ENCODE data around the gene PPP1R9A. TPM values are rescaled to one million over a fixed set of nuclear protein-coding genes. Genes with fewer than 3 reads are reported as not detected.

Gene PPP1R9A
- polyA plus RNA-seq (2013, experiment 1 of 4) = 16.3 TPM
- 17.4 TPM for polyA plus RNA-seq (2013, experiment 2 of 4)
- polyA plus RNA-seq (2013, experiment 3 of 4) = 13.2 TPM
- polyA plus RNA-seq (2013, experiment 4 of 4) = 15.4 TPM

DNA sequence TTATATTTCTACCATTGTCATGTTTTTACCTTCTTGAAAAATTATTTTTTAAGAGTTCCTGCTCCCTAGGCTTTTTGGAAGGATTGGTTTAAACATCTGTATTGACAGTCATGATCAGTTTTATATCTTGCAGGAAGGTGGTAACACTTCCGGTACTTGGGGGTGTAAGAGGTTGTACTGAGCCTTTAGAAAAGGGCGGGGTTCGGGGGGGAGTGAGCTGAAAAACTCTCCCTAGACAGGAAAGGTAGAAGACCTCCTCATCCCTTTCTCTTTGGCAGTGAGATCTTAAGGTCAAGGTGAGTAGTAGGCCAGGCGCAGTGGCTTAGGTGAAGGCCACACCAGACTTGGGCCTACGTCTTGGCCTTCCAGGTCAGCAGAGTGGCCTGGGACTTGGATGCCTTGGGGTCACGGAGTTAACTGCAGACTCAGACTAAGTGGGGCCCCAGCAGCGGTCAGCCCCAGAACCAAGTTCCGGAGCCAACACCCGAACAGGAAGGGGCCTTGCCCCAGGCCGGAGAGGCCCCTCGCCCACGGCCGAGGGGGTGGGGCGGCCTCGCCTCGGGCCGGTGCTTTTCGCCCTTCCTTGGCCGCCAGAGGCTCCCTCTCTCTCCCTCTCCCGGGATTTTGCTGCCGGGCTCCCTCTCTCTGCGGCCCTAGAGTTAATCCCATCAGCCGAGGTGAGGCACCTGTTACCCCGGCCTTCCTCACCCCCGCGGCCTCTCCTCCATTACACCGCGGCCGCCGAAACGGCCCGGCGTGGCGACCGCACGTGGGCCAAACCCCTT lies at the start of gene PPP1R9A:
Gene PPP1R9A, plus strand, starts transcription at position 569 of the 785 bp plus-strand sequence. CDS start 2,520 bp downstream, outside the sequence.
- Histone ChIP-seq H3K4me1 (ENCODE audit: control insufficient read depth, insufficient read depth, low read length) (peaks cover 13% of the 10 kb centered on the region), H3K4me3 (ENCODE audit: insufficient read depth, low read depth, low read length) (peak within 1 kb of the TSS; percentile 72), H3K27ac (ENCODE audit: insufficient read depth, low read depth, low read length, poor library complexity, severe bottlenecking) (peak within 1 kb of the TSS; percentile 97), H3K9me3 (ENCODE audit: control insufficient read depth, low read length) (no peaks in the 10 kb centered on the region), H3K27me3 (ENCODE audit: control insufficient read depth, insufficient read depth, low read length, poor library complexity, severe bottlenecking) (no peaks in the 10 kb centered on the region), H3K36me3 (ENCODE audit: control insufficient read depth, insufficient read depth, low read length) (no peaks in the 10 kb centered on the region)
- 14 to 15% methylated on average over 36 of the region's 36 CpGs for WGBS, 2 experiments

GRCh38 chr7:94871132-94871531 lies 36.3 kb upstream of the PPP1R9A start:
- H3K36me3 ChIP-seq (ENCODE audit: control insufficient read depth, insufficient read depth, low read length) = no peaks in the 10 kb centered on the region
- no peaks in the 10 kb centered on the region for H3K9me3 ChIP-seq (ENCODE audit: control insufficient read depth, low read length)
- H3K4me1 ChIP-seq (ENCODE audit: control insufficient read depth, insufficient read depth, low read length) = no peaks in the 10 kb centered on the region
- H3K27me3 ChIP-seq (ENCODE audit: control insufficient read depth, insufficient read depth, low read length, poor library complexity, severe bottlenecking) = no peaks in the 10 kb centered on the region
- H3K4me3 ChIP-seq (ENCODE audit: insufficient read depth, low read depth, low read length) = no peak overlapping the region
- H3K27ac ChIP-seq (ENCODE audit: insufficient read depth, low read depth, low read length, poor library complexity, severe bottlenecking) = no peak overlapping the region

DNA sequence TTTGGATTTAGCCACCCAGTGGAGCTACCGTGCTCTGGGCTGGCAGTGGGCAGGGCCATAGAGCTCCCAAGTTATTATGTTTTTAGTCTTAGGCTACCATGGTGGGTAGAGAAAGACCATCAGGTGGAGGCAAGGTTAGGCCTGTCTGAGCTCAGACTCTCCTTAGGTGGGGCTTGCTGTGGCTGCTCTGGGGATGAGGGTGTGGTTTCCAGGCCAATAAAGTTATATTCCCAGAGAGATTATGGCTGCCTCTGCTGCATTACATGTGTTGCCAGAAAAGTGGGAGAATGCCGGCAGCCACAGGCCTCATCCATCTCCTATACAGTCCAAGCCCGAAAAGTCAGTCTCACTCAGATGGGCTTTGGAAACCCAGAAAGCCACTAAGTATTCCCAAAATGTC lies 34.2 kb upstream of the PPP1R9A start:
- H3K4me3 ChIP-seq (ENCODE audit: insufficient read depth, low read depth, low read length) = no peak overlapping the region
- 93 to 94% methylated on average over 3 of the region's 3 CpGs for whole genome bisulfite sequencing, 2 experiments
- H3K36me3 ChIP-seq (ENCODE audit: control insufficient read depth, insufficient read depth, low read length) = no peaks in the 10 kb centered on the region
- no peaks in the 10 kb centered on the region for H3K9me3 ChIP-seq (ENCODE audit: control insufficient read depth, low read length)
- no peaks in the 10 kb centered on the region for H3K4me1 ChIP-seq (ENCODE audit: control insufficient read depth, insufficient read depth, low read length)
- no peaks in the 10 kb centered on the region for H3K27me3 ChIP-seq (ENCODE audit: control insufficient read depth, insufficient read depth, low read length, poor library complexity, severe bottlenecking)
- no peak overlapping the region for H3K27ac ChIP-seq (ENCODE audit: insufficient read depth, low read depth, low read length, poor library complexity, severe bottlenecking)

- Histone ChIP-seq H3K27me3 (ENCODE audit: control insufficient read depth, insufficient read depth, low read length, poor library complexity, severe bottlenecking) (no peaks in the 10 kb centered on the region), H3K4me1 (ENCODE audit: control insufficient read depth, insufficient read depth, low read length) (no peaks in the 10 kb centered on the region), H3K36me3 (ENCODE audit: control insufficient read depth, insufficient read depth, low read length) (no peaks in the 10 kb centered on the region), H3K9me3 (ENCODE audit: control insufficient read depth, low read length) (no peaks in the 10 kb centered on the region), H3K27ac (ENCODE audit: insufficient read depth, low read depth, low read length, poor library complexity, severe bottlenecking) (no peak overlapping the region), H3K4me3 (ENCODE audit: insufficient read depth, low read depth, low read length) (no peak overlapping the region)
- 92 to 94% methylated on average over 5 of the region's 5 CpGs for WGBS, 2 experiments
Measured at GRCh38 chr7:94874036-94874785, 33.2 kb upstream of the PPP1R9A start.

- Histone ChIP-seq H3K4me1 (ENCODE audit: control insufficient read depth, insufficient read depth, low read length) (no peaks in the 10 kb centered on the region), H3K27me3 (ENCODE audit: control insufficient read depth, insufficient read depth, low read length, poor library complexity, severe bottlenecking) (no peaks in the 10 kb centered on the region), H3K4me3 (ENCODE audit: insufficient read depth, low read depth, low read length) (no peak overlapping the region), H3K9me3 (ENCODE audit: control insufficient read depth, low read length) (no peaks in the 10 kb centered on the region), H3K27ac (ENCODE audit: insufficient read depth, low read depth, low read length, poor library complexity, severe bottlenecking) (no peak overlapping the region), H3K36me3 (ENCODE audit: control insufficient read depth, insufficient read depth, low read length) (no peaks in the 10 kb centered on the region)
Measured at GRCh38 chr7:94875201-94875600, 32.2 kb upstream of the PPP1R9A start.

- H3K9me3 ChIP-seq (ENCODE audit: control insufficient read depth, low read length) = no peaks in the 10 kb centered on the region
- no peaks in the 10 kb centered on the region for H3K36me3 ChIP-seq (ENCODE audit: control insufficient read depth, insufficient read depth, low read length)
- no peaks in the 10 kb centered on the region for H3K4me1 ChIP-seq (ENCODE audit: control insufficient read depth, insufficient read depth, low read length)
- no peak overlapping the region for H3K4me3 ChIP-seq (ENCODE audit: insufficient read depth, low read depth, low read length)
- H3K27ac ChIP-seq (ENCODE audit: insufficient read depth, low read depth, low read length, poor library complexity, severe bottlenecking) = no peak overlapping the region
- H3K27me3 ChIP-seq (ENCODE audit: control insufficient read depth, insufficient read depth, low read length, poor library complexity, severe bottlenecking) = no peaks in the 10 kb centered on the region
- 94 to 95% methylated on average over 11 of the region's 11 CpGs for WGBS, 2 experiments
Measured at GRCh38 chr7:94877731-94878670, 29.4 kb upstream of the PPP1R9A start.

- no peaks in the 10 kb centered on the region for H3K36me3 ChIP-seq (ENCODE audit: control insufficient read depth, insufficient read depth, low read length)
- no peaks in the 10 kb centered on the region for H3K9me3 ChIP-seq (ENCODE audit: control insufficient read depth, low read length)
- H3K27ac ChIP-seq (ENCODE audit: insufficient read depth, low read depth, low read length, poor library complexity, severe bottlenecking) = no peak overlapping the region
- no peaks in the 10 kb centered on the region for H3K27me3 ChIP-seq (ENCODE audit: control insufficient read depth, insufficient read depth, low read length, poor library complexity, severe bottlenecking)
- H3K4me1 ChIP-seq (ENCODE audit: control insufficient read depth, insufficient read depth, low read length) = no peaks in the 10 kb centered on the region
- H3K4me3 ChIP-seq (ENCODE audit: insufficient read depth, low read depth, low read length) = no peak overlapping the region
- WGBS, 2 experiments = 92 to 98% methylated on average over 2 of the region's 2 CpGs
Measured at GRCh38 chr7:94882891-94883290, 24.5 kb upstream of the PPP1R9A start.

DNA sequence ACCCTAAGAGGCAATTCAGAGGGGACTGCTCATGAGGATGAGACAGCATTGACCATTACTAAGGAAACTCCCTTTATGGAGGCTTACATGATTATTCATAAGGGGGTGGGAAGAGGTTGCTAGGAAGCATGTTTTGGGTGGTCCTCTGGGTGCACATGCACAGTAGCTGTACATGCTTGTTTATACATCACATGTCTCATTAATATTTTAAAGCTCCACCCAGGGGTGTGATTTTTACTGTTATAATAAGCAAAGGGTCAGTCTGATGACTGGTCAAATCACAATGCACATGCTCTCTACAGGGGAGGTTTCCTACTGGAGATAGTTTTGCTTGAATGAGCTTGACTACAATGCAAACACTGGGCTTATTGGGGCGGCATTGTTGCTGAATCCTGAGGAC lies 23.8 kb upstream of the PPP1R9A start:
- Histone ChIP-seq H3K27ac (ENCODE audit: insufficient read depth, low read depth, low read length, poor library complexity, severe bottlenecking) (no peak overlapping the region), H3K9me3 (ENCODE audit: control insufficient read depth, low read length) (no peaks in the 10 kb centered on the region), H3K27me3 (ENCODE audit: control insufficient read depth, insufficient read depth, low read length, poor library complexity, severe bottlenecking) (no peaks in the 10 kb centered on the region), H3K4me1 (ENCODE audit: control insufficient read depth, insufficient read depth, low read length) (no peaks in the 10 kb centered on the region), H3K36me3 (ENCODE audit: control insufficient read depth, insufficient read depth, low read length) (no peaks in the 10 kb centered on the region), H3K4me3 (ENCODE audit: insufficient read depth, low read depth, low read length) (no peak overlapping the region)
- WGBS, 2 experiments = 92 to 96% methylated on average over 1 of the region's 1 CpG

GRCh38 chr7:94888551-94888950 lies 18.8 kb upstream of the PPP1R9A start:
- Histone ChIP-seq H3K36me3 (ENCODE audit: control insufficient read depth, insufficient read depth, low read length) (no peaks in the 10 kb centered on the region), H3K27ac (ENCODE audit: insufficient read depth, low read depth, low read length, poor library complexity, severe bottlenecking) (no peak overlapping the region), H3K4me1 (ENCODE audit: control insufficient read depth, insufficient read depth, low read length) (peaks cover 3% of the 10 kb centered on the region), H3K9me3 (ENCODE audit: control insufficient read depth, low read length) (no peaks in the 10 kb centered on the region), H3K27me3 (ENCODE audit: control insufficient read depth, insufficient read depth, low read length, poor library complexity, severe bottlenecking) (no peaks in the 10 kb centered on the region), H3K4me3 (ENCODE audit: insufficient read depth, low read depth, low read length) (no peak overlapping the region)
- WGBS, 2 experiments = 79 to 90% methylated on average over 4 to 5 of the region's 5 CpGs

Measured in ectodermal cell (in vitro differentiated cells).